DOHH2 (cell line): Measurements from ENCODE around the gene FXR2.

Source experiments
- EZH2phosphoT487 ChIP-seq: fragments of 200-600 bp; sonication (generic); IDR thresholded peaks from 2 replicates; pipeline ENCODE4 v1.6.1; 2017; ENCODE audit warnings: borderline replicate concordance, mild to moderate bottlenecking, antibody characterized with exemption, low read length, moderate library complexity, mixed read lengths
- TF ChIP-seq, protein P1 (sequence below): fragments of 200-600 bp; sonication (generic); IDR thresholded peaks from one replicate; pipeline ENCODE4 v1.5.1; 2014; ENCODE audit warnings: antibody characterized with exemption, mild to moderate bottlenecking, low read depth, low read length; ENCODE audit not compliant: poor library complexity, severe bottlenecking

- TF ChIP-seq, protein P1, sequence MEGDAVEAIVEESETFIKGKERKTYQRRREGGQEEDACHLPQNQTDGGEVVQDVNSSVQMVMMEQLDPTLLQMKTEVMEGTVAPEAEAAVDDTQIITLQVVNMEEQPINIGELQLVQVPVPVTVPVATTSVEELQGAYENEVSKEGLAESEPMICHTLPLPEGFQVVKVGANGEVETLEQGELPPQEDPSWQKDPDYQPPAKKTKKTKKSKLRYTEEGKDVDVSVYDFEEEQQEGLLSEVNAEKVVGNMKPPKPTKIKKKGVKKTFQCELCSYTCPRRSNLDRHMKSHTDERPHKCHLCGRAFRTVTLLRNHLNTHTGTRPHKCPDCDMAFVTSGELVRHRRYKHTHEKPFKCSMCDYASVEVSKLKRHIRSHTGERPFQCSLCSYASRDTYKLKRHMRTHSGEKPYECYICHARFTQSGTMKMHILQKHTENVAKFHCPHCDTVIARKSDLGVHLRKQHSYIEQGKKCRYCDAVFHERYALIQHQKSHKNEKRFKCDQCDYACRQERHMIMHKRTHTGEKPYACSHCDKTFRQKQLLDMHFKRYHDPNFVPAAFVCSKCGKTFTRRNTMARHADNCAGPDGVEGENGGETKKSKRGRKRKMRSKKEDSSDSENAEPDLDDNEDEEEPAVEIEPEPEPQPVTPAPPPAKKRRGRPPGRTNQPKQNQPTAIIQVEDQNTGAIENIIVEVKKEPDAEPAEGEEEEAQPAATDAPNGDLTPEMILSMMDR, result no peak
- no peak for TF ChIP-seq EZH2phosphoT487
Measured at GRCh38 chr17:7580604-7581575, 33.8 kb downstream of the FXR2 start.
